ENCODE measurements around the gene LIMK1. TPM values are rescaled to one million over a fixed set of nuclear protein-coding genes. Genes with fewer than 3 reads are reported as not detected.

Gene LIMK1
- total RNA-seq, 1 donor from 2014 or later = 51.0 TPM

- no peak for TF ChIP-seq CTCF (IDR thresholded peaks at IDR 0.05; ENCODE audit: unreplicated experiment)
- H3K4me3 Mint-ChIP-seq (ENCODE audit: unreplicated experiment) = no peak overlapping the region
- H3K36me3 Mint-ChIP-seq (ENCODE audit: low read depth, unreplicated experiment) = peaks cover 16% of the 10 kb centered on the region
- DNase-seq (ENCODE audit: low spot score) = no peak
- no peaks in the 10 kb centered on the region for H3K4me1 Mint-ChIP-seq (ENCODE audit: unreplicated experiment)
- H3K27ac Mint-ChIP-seq (ENCODE audit: unreplicated experiment) = no peak overlapping the region
- H3K27me3 Mint-ChIP-seq (ENCODE audit: unreplicated experiment) = peaks cover 4% of the 10 kb centered on the region
- no peaks in the 10 kb centered on the region for H3K9me3 Mint-ChIP-seq (ENCODE audit: unreplicated experiment)
Observed at GRCh38 chr7:74051193-74051592, 32.4 kb upstream of the LIMK1 start.

- Mint-ChIP-seq H3K27ac (ENCODE audit: unreplicated experiment) (no peak overlapping the region), H3K27me3 (ENCODE audit: unreplicated experiment) (peaks cover 4% of the 10 kb centered on the region), H3K4me3 (ENCODE audit: unreplicated experiment) (no peak overlapping the region), H3K9me3 (ENCODE audit: unreplicated experiment) (no peaks in the 10 kb centered on the region), H3K36me3 (ENCODE audit: low read depth, unreplicated experiment) (peaks cover 16% of the 10 kb centered on the region), H3K4me1 (ENCODE audit: unreplicated experiment) (no peaks in the 10 kb centered on the region)
- TF ChIP-seq CTCF (IDR thresholded peaks at IDR 0.05; ENCODE audit: unreplicated experiment) = peak; percentile 19
- peak; percentile 55 for DNase-seq (ENCODE audit: low spot score)
Observed at GRCh38 chr7:74051629-74052410, 31.8 kb upstream of the LIMK1 start.

GRCh38 chr7:74052628-74053027 is 31.0 kb upstream of the LIMK1 start:
- no peaks in the 10 kb centered on the region for H3K4me1 Mint-ChIP-seq (ENCODE audit: unreplicated experiment)
- no peaks in the 10 kb centered on the region for H3K9me3 Mint-ChIP-seq (ENCODE audit: unreplicated experiment)
- H3K27ac Mint-ChIP-seq (ENCODE audit: unreplicated experiment) = peak overlapping the region; percentile 45
- peaks cover 16% of the 10 kb centered on the region for H3K36me3 Mint-ChIP-seq (ENCODE audit: low read depth, unreplicated experiment)
- peak overlapping the region; percentile 49 for H3K4me3 Mint-ChIP-seq (ENCODE audit: unreplicated experiment)
- no peak for TF ChIP-seq CTCF (IDR thresholded peaks at IDR 0.05; ENCODE audit: unreplicated experiment)
- DNase-seq (ENCODE audit: low spot score) = no peak
- peaks cover 4% of the 10 kb centered on the region for H3K27me3 Mint-ChIP-seq (ENCODE audit: unreplicated experiment)

GRCh38 chr7:74053589-74054186 is 29.9 kb upstream of the LIMK1 start:
- H3K27ac Mint-ChIP-seq (ENCODE audit: unreplicated experiment) = no peak overlapping the region
- H3K4me3 Mint-ChIP-seq (ENCODE audit: unreplicated experiment) = peak overlapping the region; percentile 62
- DNase-seq (ENCODE audit: low spot score) = no peak
- H3K27me3 Mint-ChIP-seq (ENCODE audit: unreplicated experiment) = peaks cover 4% of the 10 kb centered on the region
- no peaks in the 10 kb centered on the region for H3K4me1 Mint-ChIP-seq (ENCODE audit: unreplicated experiment)
- H3K9me3 Mint-ChIP-seq (ENCODE audit: unreplicated experiment) = no peaks in the 10 kb centered on the region
- no peak for TF ChIP-seq CTCF (IDR thresholded peaks at IDR 0.05; ENCODE audit: unreplicated experiment)
- peaks cover 18% of the 10 kb centered on the region for H3K36me3 Mint-ChIP-seq (ENCODE audit: low read depth, unreplicated experiment)

Measured in endothelial cell (in vitro differentiated cells).